Small intestine (tissue), 16 donors: ENCODE data around the gene UPK3BL1. TPM values are rescaled to one million over a fixed set of nuclear protein-coding genes. Genes with fewer than 3 reads are reported as not detected.
"Not testable (repeated sequence)": the region's sequence is repeated elsewhere in the genome, so short reads cannot be mapped to it uniquely, and the experiment has no call there.

Source experiments
- DNase-seq, 2 donors: peaks; one replicate each; pipeline versions ENCODE4 v3.0.0 to v3.0.0-alpha.2; 2013
- FAIRE-seq: peaks from 2 replicates; lab custom pipeline; 2012; peaks lifted over from hg19 to GRCh38; lab: Jason Lieb, UNC
- H3K27ac ChIP-seq, 3 donors: one replicate each; pipeline ENCODE4 v1.5.1; 2013; ENCODE audit warnings: low read length in 2 of 3, mild to moderate bottlenecking in 2 of 3, control low read depth in 1 of 3, inconsistent platforms in 1 of 3, low read depth in 1 of 3, moderate library complexity in 1 of 3
- H3K27me3 ChIP-seq, 3 donors: one replicate each; pipeline ENCODE4 v1.6.1; 2013; ENCODE audit warnings: low read length in 3 of 3, inconsistent platforms in 1 of 3; ENCODE audit not compliant: control insufficient read depth in 3 of 3, insufficient read depth in 3 of 3
- H3K36me3 ChIP-seq, 3 donors: one replicate each; pipeline ENCODE4 v1.6.1; 2013; ENCODE audit warnings: low read length in 3 of 3, inconsistent platforms in 1 of 3, low read depth in 1 of 3, mild to moderate bottlenecking in 1 of 3, moderate library complexity in 1 of 3; ENCODE audit not compliant: control insufficient read depth in 3 of 3, insufficient read depth in 2 of 3
- H3K4me1 ChIP-seq, 3 donors: one replicate each; pipeline ENCODE4 v1.6.1; 2013; ENCODE audit warnings: low read length in 2 of 3, inconsistent platforms in 1 of 3, low read depth in 1 of 3, mild to moderate bottlenecking in 1 of 3, moderate library complexity in 1 of 3; ENCODE audit not compliant: control insufficient read depth in 3 of 3, insufficient read depth in 2 of 3
- H3K4me3 ChIP-seq, 3 donors: one replicate each; pipeline ENCODE4 v1.5.1; 2013; ENCODE audit warnings: low read length in 3 of 3, control low read depth in 1 of 3, inconsistent platforms in 1 of 3, low read depth in 1 of 3, mild to moderate bottlenecking in 1 of 3, moderate library complexity in 1 of 3
- H3K9me3 ChIP-seq, 2 donors: one replicate each; pipeline ENCODE4 v1.6.1; 2013; ENCODE audit warnings: low read depth in 1 of 2, low read length in 1 of 2; ENCODE audit not compliant: control insufficient read depth in 2 of 2, insufficient read depth in 1 of 2
- WGBS, 3 donors: extraction: QIAGEN DNeasy Blood & Tissue Kit; methylation state at CpG; one replicate each; pipeline ENCODE4 v1.1.7; 2013; 5-methylcytosine and 5-hydroxymethylcytosine counted together
- long read RNA-seq, 10 donors: transcript quantifications; one replicate each; lab custom pipeline, GENCODE V29; 2026
- polyA plus RNA-seq, 4 donors: library from polyadenylated mRNA; stranded (reverse) in 3 of 4; unstranded in 1 of 4; fragments of 200-250 nt in 3 of 4; fragments of 120-200 nt in 1 of 4; gene quantifications; one replicate each; pipeline versions ENCODE4 v1.2.1 to v1.2.3, GENCODE V29; 2013
- donor health status: healthy with polysubstance abuse.
- donor health status: control.
- donor health status: control.
- donor health status: Bipolar disorder and iron deficiency.
- donor health status: healthy.

UPK3BL1 gene, protein sequence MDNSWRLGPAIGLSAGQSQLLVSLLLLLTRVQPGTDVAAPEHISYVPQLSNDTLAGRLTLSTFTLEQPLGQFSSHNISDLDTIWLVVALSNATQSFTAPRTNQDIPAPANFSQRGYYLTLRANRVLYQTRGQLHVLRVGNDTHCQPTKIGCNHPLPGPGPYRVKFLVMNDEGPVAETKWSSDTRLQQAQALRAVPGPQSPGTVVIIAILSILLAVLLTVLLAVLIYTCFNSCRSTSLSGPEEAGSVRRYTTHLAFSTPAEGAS
- 10 to 100 TPM; 21.3 to 84.0 (median 54.3) TPM for polyA plus RNA-seq
- long read RNA-seq, donor 1, transcript UPK3BL1-201 (6 exons, 1,342 nt): major isoform, 7 of 37 reads
- long read RNA-seq, donor 1, partial matches to known transcripts: 30 of 37 reads
- long read RNA-seq, donor 1, other reads (novel, unspliced or antisense): 0 of 37 reads
- long read RNA-seq, donor 2, partial matches to known transcripts: 0 of 1 reads
- long read RNA-seq, donor 2, other reads (novel, unspliced or antisense): 0 of 1 reads
- long read RNA-seq, donor 3, partial matches to known transcripts: 0 of 2 reads
- long read RNA-seq, donor 3, other reads (novel, unspliced or antisense): 0 of 2 reads
- long read RNA-seq, donor 4: 0 reads
- long read RNA-seq, donor 5: 0 reads
- long read RNA-seq, donor 6: 0 reads
- long read RNA-seq, donor 7, partial matches to known transcripts: 0 of 3 reads
- long read RNA-seq, donor 7, other reads (novel, unspliced or antisense): 0 of 3 reads
- long read RNA-seq, donor 8, transcript UPK3BL1-201 (6 exons, 1,342 nt): major isoform, 6 of 6 reads
- long read RNA-seq, donor 8, partial matches to known transcripts: 0 of 6 reads
- long read RNA-seq, donor 8, other reads (novel, unspliced or antisense): 0 of 6 reads
- long read RNA-seq, donor 9: 0 reads
- long read RNA-seq, donor 10: 0 reads

DNA sequence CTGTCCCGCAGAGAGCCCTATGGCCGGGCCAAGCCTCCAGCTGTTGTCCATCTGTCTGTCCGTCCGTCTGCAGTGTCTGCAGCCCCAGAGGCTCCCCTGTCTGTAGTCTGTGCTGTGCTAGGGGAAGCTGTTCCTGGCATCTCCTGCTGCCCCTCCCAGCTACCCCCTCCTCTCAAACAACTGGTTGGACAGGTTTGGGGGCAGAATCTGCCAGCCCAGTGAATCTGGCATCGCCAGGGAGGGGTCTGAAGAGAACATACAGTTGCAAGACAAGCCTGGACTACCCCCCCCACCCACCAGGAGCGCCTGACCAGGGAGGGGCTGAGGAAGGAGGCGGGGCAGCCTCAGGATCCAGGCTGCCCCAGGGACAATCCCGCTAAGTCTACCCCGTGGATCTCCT is at the start of gene UPK3BL1:
Gene UPK3BL1 (minus strand): TSS at position 101 of the 400 bp plus-strand sequence. CDS start 50 bp downstream, at position 51.
- not testable (repeated sequence) for DNase-seq, H3K9me3 ChIP-seq, H3K27me3 ChIP-seq, FAIRE-seq, H3K27ac ChIP-seq, H3K4me1 ChIP-seq, H3K36me3 ChIP-seq, H3K4me3 ChIP-seq
- no CpG with 5 or more reads among the region's 9 CpGs for WGBS, 3 donors

DNA sequence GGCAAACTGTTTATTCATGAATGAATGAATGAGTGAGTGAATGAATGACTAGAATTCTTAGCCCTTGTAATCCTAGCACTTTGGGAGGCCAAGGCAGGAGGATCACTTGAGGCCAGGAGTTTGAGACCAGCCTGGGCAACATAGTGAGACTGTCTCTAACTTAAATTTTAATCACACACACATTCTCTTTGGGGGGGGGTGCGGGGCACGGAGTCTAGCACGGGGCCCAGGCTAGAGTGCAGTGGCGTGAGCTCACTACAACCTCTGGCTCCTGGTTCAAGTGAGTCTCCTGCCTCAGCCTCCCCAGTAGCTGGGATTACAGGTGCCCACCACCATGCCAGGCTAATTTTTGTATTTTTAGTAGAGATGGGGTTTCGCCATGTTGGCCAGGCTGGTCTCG is 48.0 kb upstream of the UPK3BL1 start:
- H3K36me3 ChIP-seq, H3K9me3 ChIP-seq, DNase-seq, H3K27me3 ChIP-seq, H3K27ac ChIP-seq, H3K4me3 ChIP-seq, H3K4me1 ChIP-seq, FAIRE-seq: not testable (repeated sequence)
- 89 to 97% (median 92%) methylated on average over 4 of the region's 6 CpGs for WGBS, 3 donors

DNA sequence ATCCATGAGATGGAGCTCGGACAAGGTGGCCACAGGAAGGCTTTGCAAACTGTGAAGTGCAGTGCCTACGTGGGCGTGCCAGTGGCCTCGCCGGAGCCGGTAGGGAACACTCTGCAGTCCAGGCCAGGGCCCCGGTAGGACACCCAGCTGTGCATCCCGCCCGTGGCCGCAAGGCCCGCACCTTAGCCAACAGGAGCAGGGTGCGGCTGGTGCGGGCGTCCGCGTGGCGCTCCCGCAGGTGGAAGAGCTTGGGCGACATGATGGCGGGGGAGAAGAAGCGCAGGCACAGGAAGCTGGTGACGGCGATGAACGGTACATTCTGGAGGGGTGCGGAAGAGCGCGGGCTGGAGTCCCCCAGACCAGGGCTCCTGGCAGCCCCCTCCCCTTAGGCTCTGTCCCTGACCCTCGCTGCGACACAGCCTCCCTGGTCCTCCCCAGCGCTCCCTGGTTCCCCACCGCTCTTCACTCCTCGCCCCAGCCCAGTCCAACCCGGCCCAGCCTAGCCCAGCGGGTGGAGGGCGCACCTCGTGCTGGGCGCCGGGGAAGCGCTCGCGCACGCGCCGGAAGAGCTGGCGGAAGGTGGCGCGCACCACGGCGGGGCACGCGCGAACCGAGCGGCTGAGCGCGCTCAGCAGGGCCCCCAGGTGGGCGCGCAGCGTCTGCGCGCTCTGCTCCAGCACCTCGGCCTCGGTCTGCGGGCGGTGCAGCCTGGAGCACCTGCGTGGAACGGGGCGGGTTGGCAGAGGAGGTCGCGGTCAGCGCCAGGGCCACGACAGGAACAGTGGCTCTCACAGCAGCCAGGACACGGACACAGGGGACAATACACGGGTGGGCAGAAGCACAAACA is 47.1 kb upstream of the UPK3BL1 start:
- H3K9me3 ChIP-seq, FAIRE-seq, H3K4me3 ChIP-seq, H3K27ac ChIP-seq, DNase-seq, H3K27me3 ChIP-seq, H3K4me1 ChIP-seq, H3K36me3 ChIP-seq: not testable (repeated sequence)
- WGBS, 3 donors: 25 to 42% methylated on average over 2 to 21 of the region's 74 CpGs; no CpG with 5 or more reads in 1 of the 3 donors

DNA sequence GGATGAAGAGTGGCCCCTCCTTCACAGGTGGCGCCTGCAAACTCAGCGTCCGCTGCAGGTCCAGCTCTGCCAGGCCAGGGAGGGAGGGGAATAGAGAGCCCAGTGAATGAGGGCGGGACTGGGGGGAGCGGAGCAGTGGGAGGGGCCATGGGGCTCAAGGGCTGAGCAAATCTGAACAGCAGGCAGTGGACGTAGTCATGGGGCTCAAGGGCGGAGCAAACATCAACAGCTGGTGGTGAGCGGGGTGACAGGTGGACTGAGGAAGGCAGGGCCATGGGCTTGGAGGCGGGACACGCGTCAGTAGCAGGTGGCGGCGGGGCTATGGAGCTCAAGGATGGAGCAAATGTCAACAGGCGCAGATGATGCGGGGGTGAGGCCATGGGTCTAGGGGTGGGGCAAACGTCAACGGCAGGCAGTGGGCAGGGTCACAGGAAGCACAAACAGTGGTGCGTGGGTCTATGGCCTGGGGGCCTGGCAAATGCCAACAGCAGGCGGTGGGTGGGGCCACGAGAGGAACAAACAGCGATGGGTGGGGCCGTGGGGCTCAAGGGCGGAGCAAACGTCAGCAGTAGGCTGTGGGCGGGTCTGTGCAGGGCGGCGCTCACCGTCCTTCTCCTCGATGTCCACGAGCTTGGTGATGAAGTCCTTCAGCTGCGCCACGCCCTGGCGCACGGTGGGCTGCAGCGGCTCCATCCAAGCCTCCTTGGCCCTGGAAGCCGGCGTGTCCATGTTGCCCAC is 45.9 kb upstream of the UPK3BL1 start:
- H3K9me3 ChIP-seq, H3K4me3 ChIP-seq, H3K36me3 ChIP-seq, H3K4me1 ChIP-seq, FAIRE-seq, DNase-seq, H3K27me3 ChIP-seq, H3K27ac ChIP-seq: not testable (repeated sequence)
- WGBS, 3 donors: no CpG with 5 or more reads among the region's 37 CpGs

DNA sequence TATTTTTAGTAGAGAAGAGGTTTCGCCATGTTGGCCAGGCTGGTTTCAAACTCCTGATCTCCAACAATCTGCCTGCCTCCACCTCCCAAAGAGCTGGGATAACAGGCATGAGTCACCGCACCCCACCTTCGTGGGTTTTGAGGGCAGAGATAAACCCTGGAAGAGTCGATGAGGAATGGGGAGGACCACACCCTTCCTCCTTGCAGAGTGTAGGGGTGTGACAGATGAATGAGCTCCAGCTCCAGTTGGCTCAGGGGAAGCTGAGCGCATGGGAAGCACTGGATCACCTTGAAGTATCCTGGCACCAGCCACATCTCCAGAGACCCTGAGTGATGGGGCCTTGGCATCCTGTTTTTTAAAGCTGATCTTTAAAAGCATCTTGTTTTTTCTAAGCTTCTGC is 40.0 kb upstream of the UPK3BL1 start:
- not testable (repeated sequence) for FAIRE-seq, H3K4me3 ChIP-seq, H3K4me1 ChIP-seq, H3K36me3 ChIP-seq, H3K9me3 ChIP-seq, DNase-seq, H3K27me3 ChIP-seq, H3K27ac ChIP-seq
- WGBS, 3 donors: no CpG with 5 or more reads among the region's 5 CpGs

DNA sequence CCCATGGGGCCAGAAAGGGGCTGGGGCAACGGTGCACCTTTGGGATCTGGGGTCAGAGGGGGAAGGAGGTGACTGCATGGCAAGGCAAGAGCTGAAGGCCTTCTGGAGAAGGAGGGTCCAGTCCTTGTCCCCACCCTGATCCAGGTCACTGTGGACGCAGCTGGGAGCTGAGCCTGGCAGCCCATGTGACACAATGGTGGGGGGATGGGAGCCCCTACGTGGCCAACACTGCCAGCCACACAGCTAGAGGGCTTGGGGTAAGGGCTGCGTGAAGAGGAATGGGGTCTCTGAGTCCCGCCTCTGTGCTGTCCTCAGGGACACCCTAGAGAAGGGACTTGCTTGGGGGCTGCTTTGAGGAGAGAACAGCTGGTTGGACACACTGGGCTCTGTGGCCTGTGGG is 38.2 kb upstream of the UPK3BL1 start:
- not testable (repeated sequence) for H3K27ac ChIP-seq, DNase-seq, FAIRE-seq, H3K4me1 ChIP-seq, H3K36me3 ChIP-seq, H3K4me3 ChIP-seq, H3K27me3 ChIP-seq, H3K9me3 ChIP-seq
- no CpG with 5 or more reads among the region's 5 CpGs for WGBS, 3 donors

DNA sequence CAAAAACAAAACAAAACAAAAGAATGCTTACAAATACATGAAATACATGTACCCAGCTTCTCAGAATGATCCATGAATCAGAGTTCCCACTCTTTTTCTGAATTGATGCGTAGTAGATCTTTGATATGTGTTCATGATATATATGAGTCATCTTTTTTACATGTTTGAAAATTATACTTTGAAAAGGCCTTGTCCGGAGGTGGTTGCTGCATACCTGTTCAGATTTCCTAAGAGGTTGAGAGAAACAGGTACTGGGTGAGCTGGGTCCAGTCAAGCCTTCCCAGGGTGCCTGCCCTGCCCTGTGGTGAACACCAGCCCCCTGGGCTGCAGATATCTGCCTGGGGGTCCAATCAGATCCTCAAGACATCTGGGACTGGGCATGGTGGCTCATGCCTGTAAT is 33.0 kb upstream of the UPK3BL1 start:
- DNase-seq, H3K4me3 ChIP-seq, H3K36me3 ChIP-seq, H3K27me3 ChIP-seq, H3K4me1 ChIP-seq, FAIRE-seq, H3K27ac ChIP-seq, H3K9me3 ChIP-seq: not testable (repeated sequence)
- WGBS, 3 donors: 63 to 85% (median 64%) methylated on average over 1 of the region's 2 CpGs
